Spleen (tissue), 11 donors: ENCODE measurements around the gene HNRNPL. TPM values are rescaled to one million over a fixed set of nuclear protein-coding genes. Genes with fewer than 3 reads are reported as not detected.
A peak's percentile ranks its signal among the peaks of the same experiment; 100 is the strongest.
"Not testable (repeated sequence)": the region's sequence is repeated elsewhere in the genome, so short reads cannot be mapped to it uniquely, and the experiment has no call there.

ENCODE experiments used
- DNase-seq: peaks from one replicate; pipeline ENCODE4 v3.0.0-alpha.2; 2020
- H3K27ac ChIP-seq, 8 donors: fragments of 200-600 bp; sonication (generic) in 7 of 8; 1 replicate in 4 of 8; 2 replicates in 4 of 8; pipeline versions ENCODE4 v1.5.0 to v1.8.0; 2016 to 2021; ENCODE audit warnings: inconsistent platforms in 4 of 8, mild to moderate bottlenecking in 4 of 8, moderate library complexity in 1 of 8
- H3K27me3 ChIP-seq, 7 donors: fragments of 200-600 bp; sonication (generic) in 6 of 7; replicated peaks in 1 of 7; 1 replicate in 4 of 7; 2 replicates in 3 of 7; pipeline versions ENCODE4 v1.5.0 to v1.8.0; 2016 to 2021; ENCODE audit warnings: inconsistent platforms in 3 of 7, mild to moderate bottlenecking in 1 of 7
- H3K36me3 ChIP-seq, 6 donors: fragments of 200-600 bp; sonication (generic) in 5 of 6; 1 replicate in 4 of 6; 2 replicates in 2 of 6; pipeline versions ENCODE4 v1.5.0 to v1.8.0; 2016 to 2021; ENCODE audit warnings: inconsistent platforms in 2 of 6
- H3K4me1 ChIP-seq, 6 donors: fragments of 200-600 bp; sonication (generic) in 5 of 6; 1 replicate in 3 of 6; 2 replicates in 3 of 6; pipeline versions ENCODE4 v1.5.0 to v1.8.0; 2016 to 2021; ENCODE audit warnings: inconsistent platforms in 3 of 6
- H3K4me3 ChIP-seq, 8 donors: fragments of 200-600 bp; sonication (generic) in 7 of 8; 1 replicate in 4 of 8; 2 replicates in 4 of 8; pipeline versions ENCODE4 v1.5.0 to v1.8.0; 2016 to 2021; ENCODE audit warnings: inconsistent platforms in 4 of 8, mild to moderate bottlenecking in 4 of 8, moderate library complexity in 2 of 8
- H3K9me3 ChIP-seq, 8 donors: fragments of 200-600 bp; sonication (generic) in 7 of 8; 1 replicate in 4 of 8; 2 replicates in 4 of 8; pipeline versions ENCODE4 v1.5.0 to v1.8.0; 2016 to 2021; ENCODE audit warnings: inconsistent platforms in 4 of 8
- CTCF ChIP-seq, 11 experiments: fragments of 200-600 bp in 7 of 11; fragments of 450-650 bp in 4 of 11; sonication (generic) in 4 of 11; IDR thresholded peaks in 8 of 11; conservative IDR thresholded peaks in 3 of 11; 1 replicate in 7 of 11; 2 replicates in 4 of 11; pipeline versions ENCODE4 v1.4.0 to v1.8.0; 2016 to 2021; ENCODE audit warnings: antibody characterized with exemption in 11 of 11, inconsistent platforms in 4 of 11, mild to moderate bottlenecking in 1 of 11
- POLR2A ChIP-seq, 3 donors: fragments of 450-650 bp; IDR thresholded peaks; one replicate each; pipeline ENCODE4 v1.5.1; 2017; ENCODE audit warnings: antibody characterized with exemption in 3 of 3, mild to moderate bottlenecking in 1 of 3
- POLR2AphosphoS5 ChIP-seq, 3 donors: sonication (generic); formaldehyde crosslinking; IDR thresholded peaks; one replicate each; pipeline ENCODE4 v1.5.1; 2017; ENCODE audit warnings: antibody characterized with exemption in 3 of 3
- WGBS, 5 donors: extraction: QIAGEN DNeasy Blood & Tissue Kit in 3 of 5; methylation state at CpG; one replicate each; pipeline versions ENCODE4 v1.1.5 to v1.1.7; 2013 to 2018; 5-methylcytosine and 5-hydroxymethylcytosine counted together
- intact Hi-C: fragments of 100-400 bp; cut with DNase I; formaldehyde crosslinking; loops from one replicate; pipeline ENCODE4 v1.15.0; 2023; ENCODE audit warnings: low total_unique reads
- polyA plus RNA-seq, 3 donors: library from polyadenylated mRNA; stranded (reverse); fragments of 200-250 nt; gene quantifications; one replicate each; pipeline ENCODE4 v1.2.1, GENCODE V29; 2013
- total RNA-seq, 7 donors: library from RNA; depleted of rRNA in 3 of 7; stranded (reverse); fragments of >200 nt in 3 of 7; fragmentation: NEBNext Ultra II Directional in 4 of 7; extraction: Animal tissue kit (Norgen Biotek cat#: 25700) in 4 of 7; gene quantifications; one replicate each; pipeline versions ENCODE4 v1.1.0 to v1.2.1, GENCODE V29; 2016 to 2021
- donor health status: healthy with polysubstance abuse.
- donor health status: DM: no; HTN: no; CAD: no; lungs with moderate emphysema.
- donor health status: DM: no; HTN: no; CAD: no.
- donor health status: Bipolar disorder and iron deficiency.
- donor health status: healthy.
- donor health status: DM: no; HTN: no; CAD: no.
- donor health status: DM: yes; HTN: yes; CAD: no.

HNRNPL gene
- total and polyA plus RNA-seq, 10 donors = 147 to 357 (median 222) TPM

- no peaks in the 10 kb centered on the region for H3K27me3 ChIP-seq
- no peaks in the 10 kb centered on the region for H3K9me3 ChIP-seq
- H3K27ac ChIP-seq = no peak overlapping the region
- DNase-seq = no peak
- peaks cover 0 to 16% (median 10%) of the 10 kb centered on the region in 6 donors for H3K4me1 ChIP-seq
- no peak for TF ChIP-seq POLR2AphosphoS5 (IDR thresholded peaks at IDR 0.05)
- TF ChIP-seq POLR2A (IDR thresholded peaks at IDR 0.05) = no peak
- TF ChIP-seq CTCF (IDR thresholded peaks at IDR 0.05 in 8 of 11, conservative IDR thresholded peaks at IDR 0.05 in 3 of 11) = no peak
- 91 to 96% (median 94%) methylated on average over 17 of the region's 17 CpGs for WGBS, 5 donors
- H3K4me3 ChIP-seq = no peak overlapping the region
- peaks cover 0 to 13% (median 0%) of the 10 kb centered on the region in 6 donors for H3K36me3 ChIP-seq
- intact Hi-C loops = no loop called here
Measured at GRCh38 chr19:38808741-38809140, 41.0 kb downstream of the HNRNPL start.

GRCh38 chr19:38807374-38808098 is 42.2 kb downstream of the HNRNPL start:
- H3K27me3 ChIP-seq, DNase-seq, intact Hi-C loops, H3K9me3 ChIP-seq, H3K4me3 ChIP-seq: not testable (repeated sequence)
- WGBS, 5 donors = 61 to 86% (median 82%) methylated on average over 13 to 18 of the region's 18 CpGs
- peaks cover 0 to 10% (median 0%) of the 10 kb centered on the region in 6 donors for H3K36me3 ChIP-seq
- H3K4me1 ChIP-seq = peaks cover 0 to 16% (median 10%) of the 10 kb centered on the region in 6 donors
- peak overlapping the region in 1 of 8 donors; percentile 23 for H3K27ac ChIP-seq

GRCh38 chr19:38806371-38806770 is 43.4 kb downstream of the HNRNPL start:
- peak; percentile 57 for DNase-seq
- Histone ChIP-seq H3K27me3 (no peaks in the 10 kb centered on the region), H3K36me3 (peaks cover 0 to 22% (median 4%) of the 10 kb centered on the region in 6 donors), H3K27ac (peak overlapping the region in 1 of 8 donors; percentile 7), H3K4me3 (no peak overlapping the region), H3K4me1 (peaks cover 0 to 16% (median 10%) of the 10 kb centered on the region in 6 donors), H3K9me3 (no peaks in the 10 kb centered on the region)
- WGBS, 5 donors = 86 to 95% (median 88%) methylated on average over 6 of the region's 6 CpGs
- TF ChIP-seq POLR2A (IDR thresholded peaks at IDR 0.05) = no peak
- no peak for TF ChIP-seq POLR2AphosphoS5 (IDR thresholded peaks at IDR 0.05)
- no peak for TF ChIP-seq CTCF (IDR thresholded peaks at IDR 0.05 in 8 of 11, conservative IDR thresholded peaks at IDR 0.05 in 3 of 11)
- intact Hi-C loops = no loop called here

GRCh38 chr19:38805180-38805579 is 44.6 kb downstream of the HNRNPL start:
- H3K4me1 ChIP-seq = peaks cover 0 to 16% (median 10%) of the 10 kb centered on the region in 6 donors
- intact Hi-C loops = no loop called here
- no peaks in the 10 kb centered on the region for H3K9me3 ChIP-seq
- H3K27ac ChIP-seq = peak overlapping the region in 4 of 8 donors; percentile 20 to 62 (median 28)
- 34 to 45% (median 41%) methylated on average over 1 of the region's 1 CpG for WGBS, 5 donors
- TF ChIP-seq POLR2A (IDR thresholded peaks at IDR 0.05) = no peak
- TF ChIP-seq POLR2AphosphoS5 (IDR thresholded peaks at IDR 0.05) = no peak
- TF ChIP-seq CTCF (IDR thresholded peaks at IDR 0.05 in 8 of 11, conservative IDR thresholded peaks at IDR 0.05 in 3 of 11) = no peak
- no peaks in the 10 kb centered on the region for H3K27me3 ChIP-seq
- DNase-seq = peak; percentile 15
- peaks cover 0 to 30% (median 8%) of the 10 kb centered on the region in 6 donors for H3K36me3 ChIP-seq
- H3K4me3 ChIP-seq = no peak overlapping the region
